Hematopoietic multipotent progenitor cell (in vitro differentiated cells): Measurements from ENCODE around the gene HOXC5. TPM values are rescaled to one million over a fixed set of nuclear protein-coding genes. Genes with fewer than 3 reads are reported as not detected.
A peak's percentile ranks its signal among the peaks of the same experiment; 100 is the strongest.

Experiments used
- DNase-seq, 3 donors: peaks; one replicate each; pipeline ENCODE4 v3.0.0-alpha.2; 2011 to 2015; ENCODE audit warnings: low read depth in 2 of 3, low spot score in 2 of 3
- total RNA-seq: library from RNA; depleted of rRNA; stranded (reverse); fragments of >200 nt; gene quantifications from one replicate; pipeline ENCODE4 v1.2.3, GENCODE V29; 2012

HOXC5 gene
- total RNA-seq, 1 donor = not detected

DNA sequence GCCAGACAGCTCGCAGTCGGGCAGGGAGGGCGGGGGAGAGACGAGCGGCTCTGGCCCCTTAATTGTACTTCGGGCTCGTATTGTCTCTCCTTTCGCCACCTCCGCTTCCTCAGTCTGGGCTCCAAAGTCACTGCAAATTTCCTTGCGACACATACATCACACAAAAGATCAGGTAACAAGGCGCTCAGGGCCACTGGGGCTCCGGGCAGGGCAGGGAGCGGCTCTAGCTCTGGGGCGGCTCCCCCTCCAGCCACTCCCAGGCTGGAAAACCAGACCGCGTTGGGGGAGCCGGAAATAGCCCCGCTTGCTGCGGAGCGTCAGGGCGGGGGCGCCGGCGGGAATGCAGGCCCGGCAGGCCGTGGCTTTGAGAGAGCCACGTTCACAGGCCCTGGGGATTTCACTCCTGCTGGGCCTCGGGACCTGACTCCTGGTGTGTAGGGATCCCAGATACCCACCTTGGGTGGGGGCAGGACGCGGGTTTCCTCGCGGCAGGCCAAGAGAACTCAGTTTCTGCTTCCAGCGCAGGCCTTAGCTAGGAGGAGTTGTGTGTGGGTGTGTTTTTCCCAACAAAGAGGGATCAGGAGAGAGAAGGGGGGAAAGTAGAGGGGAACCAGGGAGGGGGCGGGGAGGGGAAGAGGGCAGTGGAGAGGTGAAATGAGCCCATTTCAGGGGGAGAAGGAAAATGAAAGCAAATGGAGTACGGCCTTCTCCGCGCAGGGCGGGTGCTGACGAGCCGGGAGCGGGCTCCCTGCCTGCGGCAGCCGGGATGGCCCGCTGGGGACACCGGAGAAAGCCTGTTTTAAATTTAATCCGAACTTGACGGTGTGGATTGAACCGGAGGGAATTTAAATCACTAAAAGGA, 37.2 kb upstream of the HOXC5 start:
- no peak for DNase-seq

DNA sequence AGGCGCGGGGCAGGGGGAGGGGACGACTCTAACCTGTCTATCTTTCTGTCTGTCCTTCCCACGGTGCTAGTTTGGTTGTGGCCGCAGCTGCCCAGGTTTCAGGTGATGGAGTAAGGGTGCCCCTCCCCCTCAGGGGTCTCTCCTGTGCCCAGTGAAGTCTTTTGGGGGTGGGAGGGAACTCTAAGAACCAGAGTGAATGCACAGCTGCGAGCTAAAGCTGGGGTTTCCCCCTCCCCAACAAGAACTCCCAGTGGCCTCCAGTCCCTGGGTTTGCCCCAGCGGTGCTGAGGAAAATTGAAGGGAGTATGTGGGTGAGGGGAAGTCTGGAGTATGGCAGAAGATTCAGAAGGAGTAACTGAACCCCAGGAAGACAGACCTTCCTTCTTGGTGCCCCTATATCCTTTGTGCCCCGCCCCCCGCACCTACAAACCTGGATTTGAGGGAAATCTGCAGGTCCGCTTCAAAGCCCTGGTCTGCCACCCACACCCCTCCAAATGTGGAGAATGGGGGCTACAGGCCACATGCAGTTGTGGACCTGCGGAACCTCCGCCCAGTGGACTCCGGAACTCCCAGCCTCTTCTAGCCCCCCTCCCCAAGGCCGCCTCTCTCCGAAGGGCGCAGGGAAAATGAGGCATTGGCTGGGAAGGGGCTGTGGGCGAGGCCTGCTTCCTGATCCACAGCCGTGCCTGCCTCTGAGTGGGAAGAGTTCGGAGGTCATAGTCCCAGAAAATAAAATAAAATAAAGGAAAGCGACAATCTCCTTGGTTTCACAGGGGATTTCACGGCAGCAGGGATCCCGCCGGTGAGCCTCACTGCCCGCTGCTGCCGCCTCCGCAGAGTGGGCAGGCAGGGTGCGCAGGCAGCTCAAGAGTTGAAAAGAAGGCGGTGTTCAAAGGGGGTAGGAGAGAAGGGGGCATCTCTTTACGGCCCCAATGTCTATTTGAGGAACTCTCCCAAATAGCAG, 36.3 kb upstream of the HOXC5 start:
- no peak for DNase-seq

DNA sequence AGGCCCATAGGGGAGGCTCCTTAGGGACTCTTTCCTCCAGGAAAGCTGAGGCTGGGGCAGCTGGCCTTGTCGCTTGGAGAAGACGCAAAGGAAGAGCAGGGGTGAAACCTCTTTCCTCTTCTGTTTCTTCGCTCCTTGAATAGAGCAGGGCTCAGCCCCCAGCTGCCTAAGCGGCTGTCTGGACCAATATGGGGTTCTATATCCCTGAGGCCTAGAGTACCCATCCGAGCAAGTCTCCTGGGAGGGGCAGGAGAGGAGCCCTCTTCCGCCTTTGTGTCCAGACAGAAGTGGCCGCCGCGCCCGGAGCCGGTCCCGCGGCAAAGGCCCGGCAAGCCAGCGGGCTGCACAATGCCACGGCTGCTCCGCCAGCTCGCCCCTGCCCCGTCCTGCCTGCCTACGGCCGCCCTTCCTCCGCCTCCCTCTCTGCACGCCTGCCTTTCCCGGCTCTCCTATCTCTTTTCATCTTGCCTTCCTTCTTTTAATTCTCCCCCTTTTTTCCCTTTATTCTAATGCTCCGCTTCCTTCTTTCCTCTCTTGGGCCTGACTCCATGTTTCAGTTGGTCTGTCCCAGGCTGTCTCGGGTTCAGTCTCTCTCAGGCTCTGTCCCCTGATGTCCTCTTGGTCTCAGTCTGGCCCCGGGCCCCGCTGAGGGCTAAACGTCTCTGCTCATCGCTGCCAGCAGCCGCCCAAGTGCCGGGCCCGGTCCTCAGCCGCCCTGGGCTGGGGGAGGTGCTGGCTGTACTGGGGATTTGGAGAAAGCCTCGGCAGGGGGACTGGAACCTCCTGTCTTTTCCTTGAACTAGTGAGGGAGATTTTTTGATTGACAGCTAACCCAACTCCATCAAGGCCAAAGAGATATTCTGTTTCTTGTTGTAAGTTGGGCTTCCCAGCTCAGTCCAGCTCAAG, 35.4 kb upstream of the HOXC5 start:
- no peak for DNase-seq

DNA sequence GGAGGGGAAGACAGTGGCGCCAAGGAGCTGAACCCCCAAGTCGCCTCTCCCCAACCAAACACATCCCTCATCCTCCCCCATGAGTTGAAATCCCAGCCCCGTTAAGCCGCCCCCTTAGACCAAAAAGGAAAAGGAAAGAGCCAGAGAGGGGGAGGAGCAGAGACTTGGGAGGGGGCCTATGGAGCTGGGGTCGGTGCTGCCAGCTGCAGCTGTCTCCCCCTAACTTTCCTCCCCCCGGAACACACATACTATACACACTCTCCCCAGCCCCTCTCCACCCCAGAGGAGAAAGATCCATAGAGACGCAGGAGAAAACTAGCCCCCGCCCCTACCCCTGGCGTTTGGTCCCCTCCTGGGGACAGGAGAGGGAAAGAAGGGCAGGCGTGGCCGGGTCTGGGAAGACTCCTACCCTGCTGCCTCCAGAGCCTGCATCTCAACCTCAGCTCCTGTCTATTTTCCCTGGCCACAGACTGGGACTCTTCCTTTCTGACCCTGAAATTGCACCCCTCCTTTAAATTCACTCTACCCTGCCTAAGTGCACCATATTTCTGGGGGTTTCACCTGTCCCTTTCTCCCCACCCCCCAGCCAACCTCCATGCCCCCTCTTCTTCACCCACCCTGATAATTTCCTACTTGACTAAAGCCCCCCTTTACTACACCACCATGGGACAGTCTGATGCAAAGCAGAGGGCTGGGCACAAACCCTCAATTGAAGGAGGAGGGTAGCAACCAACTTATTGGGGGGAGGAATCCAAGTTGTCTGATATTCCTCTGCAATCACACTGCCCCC, 34.5 kb upstream of the HOXC5 start:
- DNase-seq = no peak

DNA sequence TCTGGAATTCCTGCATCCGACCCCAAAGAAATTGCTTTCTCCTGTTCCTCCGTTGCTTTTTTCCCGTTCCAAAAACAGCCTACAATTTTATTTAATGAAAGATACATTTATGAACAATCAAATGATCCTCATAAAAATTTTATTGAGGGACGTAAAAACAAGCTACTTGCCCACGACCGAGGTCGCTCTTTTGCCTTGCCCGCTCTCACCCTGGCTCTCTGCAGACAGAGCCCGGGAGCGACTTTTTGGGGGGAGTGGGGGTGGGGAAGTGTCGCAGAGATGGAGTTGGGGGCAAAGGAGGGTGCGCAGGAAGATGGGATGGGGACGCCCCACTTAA, 34.0 kb upstream of the HOXC5 start:
- DNase-seq = no peak

DNA sequence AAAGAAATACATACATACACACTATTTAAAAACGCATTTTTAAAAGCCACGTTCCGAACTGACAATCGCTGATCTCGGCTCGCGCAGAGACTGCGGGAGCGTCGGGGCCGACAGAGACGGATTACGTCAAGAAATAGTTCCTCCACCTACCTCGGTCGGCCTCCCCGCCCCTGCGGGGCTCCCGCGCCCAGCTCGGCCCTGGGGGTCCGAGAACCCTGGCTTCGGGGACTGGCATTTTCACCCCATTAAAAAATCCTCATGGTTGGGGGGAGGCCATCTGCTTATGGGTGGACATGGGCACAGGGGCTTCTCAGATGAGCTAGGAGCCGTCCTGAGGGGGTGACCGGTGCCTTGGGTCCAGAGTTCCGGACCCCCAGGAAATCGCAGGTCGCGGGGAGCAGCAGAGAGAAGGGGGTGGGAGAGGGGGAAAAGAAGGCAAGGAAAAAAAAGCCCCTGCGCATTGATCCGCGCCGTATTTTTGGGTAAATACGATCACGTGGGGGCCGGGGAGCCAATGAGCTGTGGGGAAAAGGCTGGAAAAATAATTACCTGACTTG, 33.2 kb upstream of the HOXC5 start:
- DNase-seq = no peak

DNA sequence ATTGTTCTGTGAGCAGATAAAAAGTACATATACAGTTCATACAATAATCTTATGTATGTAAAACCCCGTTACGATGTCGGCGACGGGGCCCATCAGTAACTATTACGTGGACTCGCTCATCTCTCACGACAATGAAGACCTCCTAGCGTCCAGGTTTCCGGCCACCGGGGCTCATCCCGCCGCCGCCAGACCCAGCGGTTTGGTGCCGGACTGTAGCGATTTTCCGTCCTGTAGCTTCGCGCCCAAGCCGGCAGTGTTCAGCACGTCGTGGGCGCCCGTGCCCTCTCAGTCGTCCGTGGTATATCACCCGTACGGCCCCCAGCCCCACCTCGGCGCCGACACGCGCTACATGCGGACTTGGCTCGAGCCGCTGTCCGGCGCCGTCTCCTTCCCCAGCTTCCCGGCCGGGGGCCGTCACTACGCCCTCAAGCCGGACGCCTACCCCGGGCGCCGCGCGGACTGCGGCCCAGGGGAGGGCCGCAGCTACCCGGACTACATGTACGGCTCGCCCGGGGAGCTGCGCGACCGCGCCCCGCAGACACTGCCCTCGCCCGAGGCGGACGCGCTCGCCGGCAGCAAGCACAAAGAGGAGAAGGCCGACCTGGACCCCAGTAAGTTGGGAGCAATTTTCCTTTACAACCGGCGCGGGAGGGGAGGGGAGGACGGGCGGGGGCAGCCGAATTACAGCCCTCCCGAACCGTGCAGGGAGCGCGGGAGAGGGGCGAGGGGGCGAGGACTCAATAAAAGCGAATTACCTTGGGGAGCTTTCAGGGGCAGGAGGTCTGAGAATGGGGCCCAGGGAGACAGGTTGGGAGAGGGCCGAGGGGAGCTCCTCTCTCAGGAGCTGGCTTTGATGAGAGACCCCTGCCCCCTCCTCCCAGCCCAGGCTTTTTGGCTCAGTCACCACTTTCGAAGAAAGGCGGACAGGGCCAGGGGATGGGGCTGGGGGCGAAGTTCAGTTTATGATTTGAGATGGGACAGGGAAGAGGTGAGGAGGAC, 32.4 kb upstream of the HOXC5 start, which contains the start of gene HOXC9:
TSS of gene HOXC9 (plus strand) at position 46 of the 999 bp plus-strand sequence. CDS start at position 74, 28 bp downstream.
- DNase-seq = no peak

DNA sequence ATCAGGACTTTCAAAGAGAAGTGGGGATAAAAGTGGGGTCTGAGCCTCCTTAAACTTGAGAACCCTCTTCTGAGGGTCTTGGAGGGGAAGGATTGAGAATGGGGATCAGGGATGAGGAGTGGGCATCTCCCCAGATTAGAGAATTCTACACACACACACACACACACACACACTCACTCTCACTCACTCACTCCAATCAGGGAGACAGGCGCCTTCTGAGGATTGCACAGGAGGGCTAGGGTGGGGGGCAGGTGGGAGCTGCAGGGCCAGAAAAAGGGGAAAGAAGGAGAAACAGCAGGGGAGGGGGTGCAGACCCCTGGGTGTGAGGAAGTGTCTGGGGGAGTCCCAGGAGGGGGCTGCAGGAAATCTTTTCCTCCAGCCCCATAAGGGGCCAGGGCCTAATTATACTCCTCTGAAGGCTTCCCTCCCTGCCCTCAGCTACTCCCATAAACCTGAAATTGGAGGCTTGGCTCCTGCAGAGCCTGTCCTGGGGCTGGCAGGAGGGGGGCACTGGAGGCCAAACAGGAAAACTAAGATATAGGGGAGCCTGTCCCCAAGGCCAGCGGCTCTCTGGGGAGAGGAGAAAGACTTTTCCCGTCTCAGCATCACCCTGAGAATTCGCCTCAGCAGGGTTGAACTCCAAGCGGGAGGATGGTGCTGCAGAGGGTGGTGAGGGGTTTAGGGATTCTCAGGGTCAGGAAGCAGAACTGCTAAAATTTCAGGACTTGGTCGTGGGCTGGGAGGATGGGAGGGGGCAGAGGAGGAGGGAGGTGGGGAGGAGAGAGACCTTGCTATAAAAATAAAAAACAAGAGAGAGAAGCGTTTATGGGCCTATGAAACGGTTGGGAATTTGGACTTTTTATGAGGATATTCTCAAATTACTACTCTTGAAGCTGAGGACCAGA, 31.3 kb upstream of the HOXC5 start:
- no peak for DNase-seq

DNA sequence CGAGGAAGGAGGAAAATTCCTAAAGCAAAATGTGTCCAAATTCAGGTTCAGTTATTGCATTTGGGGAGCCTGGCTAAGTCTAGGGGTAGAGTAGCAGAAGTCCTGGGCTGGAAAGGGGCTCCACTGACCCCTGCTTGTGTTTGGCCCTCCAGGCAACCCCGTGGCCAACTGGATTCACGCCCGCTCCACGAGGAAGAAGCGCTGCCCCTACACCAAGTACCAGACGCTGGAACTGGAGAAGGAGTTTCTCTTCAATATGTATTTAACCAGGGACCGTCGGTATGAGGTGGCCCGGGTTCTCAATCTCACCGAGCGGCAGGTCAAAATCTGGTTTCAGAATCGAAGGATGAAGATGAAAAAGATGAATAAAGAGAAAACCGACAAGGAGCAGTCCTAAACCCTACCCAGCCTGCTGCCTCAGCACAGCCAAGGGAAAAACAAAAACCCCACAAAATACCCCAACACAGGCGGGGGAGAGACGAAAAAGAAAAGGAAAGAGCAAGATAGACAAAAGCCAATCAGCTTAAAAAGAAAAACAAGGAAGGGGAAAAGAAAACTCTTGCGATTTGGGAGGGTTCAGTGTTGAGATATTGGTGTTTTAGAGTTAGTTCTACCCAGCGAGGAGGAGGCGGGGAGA, 30.5 kb upstream of the HOXC5 start:
- DNase-seq = no peak

DNA sequence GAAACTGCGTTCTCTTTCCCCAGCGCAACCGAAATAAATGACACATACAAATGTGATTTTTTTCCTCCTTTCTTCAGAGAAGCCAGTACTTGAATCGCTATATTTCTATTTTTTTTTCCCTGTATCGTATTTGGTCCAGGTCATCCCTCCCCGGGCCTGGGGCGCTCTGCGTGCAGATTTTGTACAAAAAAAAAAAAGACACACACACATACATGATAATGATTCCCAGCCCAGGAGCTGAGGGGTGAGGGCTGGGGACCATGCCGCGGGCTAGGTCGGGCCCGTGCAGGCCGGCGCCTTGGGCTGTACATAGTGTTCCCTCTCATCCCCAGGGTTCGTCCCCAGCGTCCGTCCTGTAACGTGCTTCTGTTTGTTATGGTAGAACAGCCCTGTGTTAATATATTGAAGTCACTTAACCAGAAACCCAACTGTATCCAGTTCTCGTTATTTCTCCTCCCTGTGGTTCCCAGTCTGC, 29.9 kb upstream of the HOXC5 start:
- no peak for DNase-seq

DNA sequence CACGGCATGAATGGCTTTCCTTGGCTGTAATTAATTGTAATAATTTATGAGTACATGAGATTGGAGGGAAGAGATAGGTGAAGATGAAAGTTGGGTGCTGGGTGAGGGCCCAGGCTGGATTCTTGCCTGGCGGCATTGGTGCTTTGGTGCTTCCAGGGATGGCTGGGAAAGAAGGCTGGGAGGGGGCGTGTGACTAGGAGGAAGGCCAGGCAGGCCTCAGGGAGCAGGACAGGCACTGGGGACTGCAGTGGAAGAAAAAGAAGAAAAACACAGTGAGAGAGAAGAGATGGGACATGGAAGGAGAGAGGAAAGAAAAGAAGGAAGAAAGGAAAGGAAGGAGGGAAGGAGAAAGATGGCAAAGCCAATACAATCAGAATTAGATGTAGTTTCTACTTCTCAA, 29.2 kb upstream of the HOXC5 start:
- no peak for DNase-seq

DNA sequence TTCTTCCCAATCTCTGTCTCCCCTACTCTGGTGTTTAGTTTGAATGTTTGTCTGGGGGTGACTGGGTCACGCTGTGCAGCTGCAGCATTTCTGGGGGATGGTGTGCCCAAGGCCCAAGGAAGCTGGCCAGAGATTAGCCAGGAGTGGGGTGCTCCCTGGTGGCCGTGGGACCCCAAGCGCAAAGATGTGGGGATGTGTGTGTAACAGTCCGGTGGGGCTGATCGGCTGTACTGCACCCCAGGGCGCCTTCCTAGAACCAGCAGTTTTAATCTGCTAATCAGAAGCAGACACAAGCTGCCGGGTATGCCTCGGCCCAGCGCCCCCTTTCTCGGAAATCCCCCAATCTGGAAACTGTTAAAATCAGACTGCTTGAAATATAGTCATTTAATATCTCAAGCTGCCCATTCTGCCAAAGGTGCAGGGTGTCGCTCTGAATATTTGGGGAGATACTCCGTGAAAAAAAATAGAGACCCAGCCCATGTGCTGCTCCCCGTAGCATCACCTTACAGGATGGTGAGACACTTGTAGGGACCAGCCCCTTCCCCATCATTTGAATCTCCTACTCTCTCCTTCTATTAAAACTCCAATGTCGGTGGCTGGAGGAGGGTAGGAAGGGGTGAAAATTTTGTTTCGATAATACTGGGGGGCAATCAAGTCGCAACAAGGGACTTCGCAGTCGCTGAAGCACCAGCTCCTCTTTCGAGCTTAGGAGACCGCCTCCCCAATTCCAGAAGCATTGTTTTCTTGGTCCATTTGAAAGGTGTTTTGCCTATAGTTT, 28.6 kb upstream of the HOXC5 start:
- no peak for DNase-seq

DNA sequence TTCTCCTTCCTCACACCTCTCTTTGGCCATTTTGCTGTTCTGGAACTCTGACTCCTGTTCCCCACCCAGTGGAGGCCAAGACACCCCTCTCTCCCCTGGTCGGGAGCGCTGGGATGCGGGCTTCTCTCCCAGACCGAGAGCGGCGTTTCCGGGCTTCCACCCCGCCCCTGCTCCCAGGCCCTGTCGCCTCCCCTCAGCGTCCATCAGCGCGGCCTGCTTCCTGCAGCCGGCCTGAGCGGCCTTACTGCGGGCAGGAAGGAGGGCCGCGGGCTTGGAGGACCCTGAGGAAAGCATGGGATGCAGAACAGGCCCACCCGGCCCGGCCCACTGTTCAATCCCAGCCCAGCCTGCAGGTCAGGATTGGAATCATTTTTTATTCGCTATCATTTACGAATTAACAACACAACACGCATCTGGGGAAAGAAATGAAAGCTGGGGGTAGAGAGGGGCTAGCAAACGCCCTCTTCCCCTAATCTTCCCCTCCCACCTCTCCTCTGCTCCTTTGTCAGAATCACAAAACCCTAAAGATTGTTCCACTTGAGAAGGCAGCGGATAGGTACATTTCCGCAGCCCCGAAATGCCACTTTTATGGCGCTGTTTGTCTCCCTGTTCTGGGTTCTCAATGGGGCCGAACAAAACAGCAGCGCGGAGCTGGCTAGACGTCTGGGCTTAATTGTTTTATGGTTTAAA, 27.9 kb upstream of the HOXC5 start:
- no peak for DNase-seq

DNA sequence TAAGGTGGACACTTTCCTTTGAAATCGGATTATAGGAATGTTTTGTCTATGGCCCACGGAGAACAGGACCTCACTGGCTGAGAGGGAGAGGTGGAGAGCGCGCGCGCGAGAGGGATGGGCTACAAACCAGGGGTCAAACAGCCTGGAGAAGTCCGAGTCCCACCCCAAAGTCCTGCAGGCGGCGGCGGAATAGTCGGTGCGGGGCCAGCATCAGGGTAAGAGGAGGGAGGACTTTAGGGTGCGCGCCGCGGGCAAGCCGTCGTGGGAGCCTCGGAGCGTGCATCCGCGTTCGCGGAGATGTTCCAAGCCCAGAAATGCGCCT, 27.4 kb upstream of the HOXC5 start:
- no peak for DNase-seq

DNA sequence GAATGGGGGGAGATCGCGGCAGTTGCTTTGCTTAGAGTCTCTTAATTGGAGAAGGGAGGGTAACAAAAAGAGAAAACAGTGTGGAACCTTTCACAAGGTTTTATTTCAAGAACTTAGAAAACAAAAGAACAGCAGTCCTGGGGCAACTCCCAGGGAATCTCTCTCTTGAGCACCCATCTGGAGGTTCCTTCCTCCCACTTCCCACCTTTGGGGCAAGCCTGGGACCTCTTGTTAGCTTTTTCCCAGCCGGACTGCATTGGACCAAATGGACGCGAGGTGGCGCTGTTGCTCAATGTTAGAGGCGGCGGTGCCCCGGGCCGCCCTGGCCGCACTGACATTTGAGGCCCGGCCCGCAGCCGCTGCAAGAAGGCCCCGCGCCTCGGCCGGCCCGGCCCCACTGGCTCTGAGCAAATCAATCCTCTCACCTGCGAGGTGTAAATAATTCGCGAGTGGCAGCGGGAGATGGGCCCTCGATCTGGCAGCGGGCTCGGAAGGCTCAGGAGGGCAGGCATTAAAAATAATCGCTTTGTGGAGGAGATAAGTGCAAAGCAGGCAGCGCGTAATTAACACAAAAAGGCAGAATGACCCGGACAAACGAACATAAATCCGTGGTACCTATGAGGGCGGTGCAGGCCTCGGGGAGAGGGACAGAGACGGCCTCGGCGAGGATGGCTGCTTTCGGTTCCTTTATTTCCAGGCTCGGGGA, 26.8 kb upstream of the HOXC5 start:
- DNase-seq = peak; percentile 73 to 88 (median 77)
